ENCODE measurements around the gene SLC38A9.

GRCh38 chr5:55576661-55577060, 135.5 kb downstream of the SLC38A9 start:
- no peak for TF ChIP-seq POLR2A (IDR thresholded peaks at IDR 0.05)
- TF ChIP-seq CTCF (IDR thresholded peaks at IDR 0.05): no peak

All from right lobe of liver (tissue), 4 donors.